K562 (cell line): Measurements from ENCODE around the gene MSTN. TPM values are rescaled to one million over a fixed set of nuclear protein-coding genes. Genes with fewer than 3 reads are reported as not detected.

ENCODE experiments used
- ATAC-seq: fragments of 200-7000 bp; cut with Tn5 transposase; 3 replicates; pipeline ENCODE4 v1.9.1; 2020; ENCODE audit warnings: moderate library complexity
- BruUV-seq: library from RNA; stranded (reverse); fragments of 400-500 nt; replicated peaks from 2 replicates; lab custom pipeline; 2021; lab: Mats Ljungman, UMichigan
- CTCF ChIA-PET: fragments of 300-600 bp; formaldehyde crosslinking; extraction: SDS; loops from one replicate; lab custom pipeline; 2021; ENCODE audit warnings: low intra/inter-chr PET ratio; lab: Yijun Ruan, JAX
- POLR2A ChIA-PET: fragments of 300-600, 350-650 bp; sonication (Branson Sonifier 250); formaldehyde crosslinking; extraction: SDS; loops from one replicate; lab custom pipeline; 2021; ENCODE audit warnings: antibody characterized with exemption, inconsistent platforms; lab: Yijun Ruan, JAX
- DNase-seq, 4 experiments: peaks; one replicate each; pipeline versions ENCODE4 v3.0.0 to v3.0.0-alpha.2; 2011 to 2018; ENCODE audit warnings: low spot score in 3 of 4, mixed read lengths in 3 of 4; ENCODE audit errors: extremely low read depth in 1 of 4
- FAIRE-seq: peaks from 2 replicates; lab custom pipeline; 2011; peaks lifted over from hg19 to GRCh38; lab: Jason Lieb, UNC
- H2AFZ ChIP-seq: 2 replicates; pipeline ENCODE4 v1.6.0; 2011; ENCODE audit warnings: low read depth, low read length, control low read depth, inconsistent platforms
- H3K27ac ChIP-seq: fragments of 200-600 bp; 3 replicates; pipeline ENCODE4 v1.8.0; 2011; ENCODE audit warnings: low read depth, mild to moderate bottlenecking, control low read depth, inconsistent platforms, low read length, moderate library complexity, mixed read lengths; ENCODE audit errors: extremely low read depth
- H3K27me3 ChIP-seq, 2 experiments: fragments of 300-600 bp in 1 of 2; 2 replicates in 1 of 2; 3 replicates in 1 of 2; pipeline versions ENCODE4 v1.6.0 to v1.8.0; 2011; ENCODE audit warnings: inconsistent platforms in 2 of 2, low read length in 2 of 2, mild to moderate bottlenecking in 1 of 2, mixed read lengths in 1 of 2, moderate library complexity in 1 of 2; ENCODE audit not compliant: control insufficient read depth in 2 of 2, insufficient read depth in 2 of 2
- H3K36me3 ChIP-seq: fragments of 300-600 bp; 3 replicates; pipeline ENCODE4 v1.8.0; 2011; ENCODE audit warnings: mild to moderate bottlenecking, low read length, inconsistent platforms; ENCODE audit not compliant: control insufficient read depth, insufficient read depth
- H3K4me1 ChIP-seq, 2 experiments: fragments of 200-600 bp in 1 of 2; replicated peaks in 1 of 2; 2 replicates in 1 of 2; 3 replicates in 1 of 2; pipeline versions ENCODE4 v1.5.1 to v1.8.0; 2011; ENCODE audit warnings: inconsistent platforms in 2 of 2, low read length in 2 of 2, mild to moderate bottlenecking in 1 of 2, mixed read lengths in 1 of 2, moderate library complexity in 1 of 2; ENCODE audit not compliant: control insufficient read depth in 2 of 2, insufficient read depth in 2 of 2
- H3K4me2 ChIP-seq: 2 replicates; pipeline ENCODE4 v1.6.1; 2011; ENCODE audit warnings: low read length, control low read depth, inconsistent platforms, mixed read lengths; ENCODE audit not compliant: insufficient read depth
- H3K4me3 ChIP-seq: fragments of 200-600 bp; sonication (generic), shearing (Covaris generic); 2 replicates; pipeline ENCODE4 v1.5.1; 2016; ENCODE audit warnings: control low read depth, inconsistent platforms
- H3K79me2 ChIP-seq: fragments of 200-600 bp; 3 replicates; pipeline ENCODE4 v1.8.0; 2011; ENCODE audit warnings: low read length, inconsistent platforms; ENCODE audit not compliant: control insufficient read depth, insufficient read depth
- H3K9ac ChIP-seq, 2 experiments: 2 replicates each; pipeline versions ENCODE4 v1.6.0 to v1.6.1; 2011; ENCODE audit warnings: low read depth in 2 of 2, low read length in 2 of 2, control low read depth in 1 of 2, inconsistent platforms in 1 of 2, mild to moderate bottlenecking in 1 of 2, mixed read lengths in 1 of 2; ENCODE audit not compliant: insufficient read depth in 1 of 2
- H3K9me1 ChIP-seq: one replicate; pipeline ENCODE4 v1.6.0; 2011; ENCODE audit warnings: inconsistent platforms, mild to moderate bottlenecking, low read length, moderate library complexity; ENCODE audit not compliant: control insufficient read depth, insufficient read depth
- H3K9me3 ChIP-seq: replicated peaks from 2 replicates; pipeline ENCODE4 v1.5.1; 2011; ENCODE audit warnings: low read depth, low read length, inconsistent platforms; ENCODE audit not compliant: control insufficient read depth, insufficient read depth
- H4K20me1 ChIP-seq: replicated peaks from 2 replicates; pipeline ENCODE4 v1.6.1; 2011; ENCODE audit warnings: low read length, inconsistent platforms, mixed read lengths; ENCODE audit not compliant: control insufficient read depth, insufficient read depth
- CBX2 ChIP-seq: fragments of 200-600 bp; sonication (generic); IDR thresholded peaks from one replicate; pipeline ENCODE4 v1.6.1; 2012; ENCODE audit warnings: mild to moderate bottlenecking, low read length, inconsistent platforms; ENCODE audit not compliant: insufficient read depth, poor library complexity, severe bottlenecking
- ETS2 ChIP-seq: IDR thresholded peaks from 2 replicates; pipeline ENCODE4 v1.6.1; 2016; ENCODE audit warnings: borderline replicate concordance, missing genetic modification characterization, mild to moderate bottlenecking, moderate library complexity, missing compliant biosample characterization; ENCODE audit not compliant: poor library complexity, severe bottlenecking
- HMBOX1 ChIP-seq: sonication (generic); IDR thresholded peaks from 2 replicates; pipeline ENCODE4 v1.6.1; 2016
- ILK ChIP-seq: fragments of 450-650 bp; IDR thresholded peaks from 2 replicates; pipeline ENCODE4 v1.6.1; 2016; ENCODE audit warnings: missing genetic modification characterization, low read depth, mild to moderate bottlenecking, missing compliant biosample characterization, moderate library complexity, borderline replicate concordance
- KLF6 ChIP-seq: fragments of 250-450 bp; sonication (Bioruptor Pico); IDR thresholded peaks from 2 replicates; pipeline ENCODE4 v1.4.0; 2020; ENCODE audit warnings: mild to moderate bottlenecking, moderate library complexity, borderline replicate concordance
- MYNN ChIP-seq, 2 experiments: sonication (generic); formaldehyde crosslinking in 1 of 2; IDR thresholded peaks; 2 replicates each; pipeline versions ENCODE4 v1.5.0 to v1.6.1; 2016 to 2020; ENCODE audit warnings: antibody characterized with exemption in 1 of 2, missing genetic modification reagents in 1 of 2
- RAD21 ChIP-seq, 2 experiments: fragments of 250-450 bp in 1 of 2; fragments of 450-650 bp in 1 of 2; sonication (Bioruptor Pico) in 1 of 2; formaldehyde crosslinking in 1 of 2; IDR thresholded peaks in 1 of 2; conservative IDR thresholded peaks in 1 of 2; 2 replicates each; pipeline versions ENCODE4 v1.4.0 to v1.8.0; 2020 to 2022; ENCODE audit warnings: mild to moderate bottlenecking in 2 of 2, moderate library complexity in 1 of 2
- RFX1 ChIP-seq: fragments of 450-650 bp; IDR thresholded peaks from 2 replicates; pipeline ENCODE4 v1.6.1; 2016; ENCODE audit warnings: mild to moderate bottlenecking, moderate library complexity
- TAF1 ChIP-seq: IDR thresholded peaks from 2 replicates; pipeline ENCODE4 v1.6.1; 2011; ENCODE audit warnings: mild to moderate bottlenecking, low read length, moderate library complexity; ENCODE audit not compliant: insufficient read depth, control insufficient read depth, severe bottlenecking; ENCODE audit errors: extremely low read depth
- TCFL5 ChIP-seq: fragments of 250-450 bp; sonication (Bioruptor Pico); conservative IDR thresholded peaks from 2 replicates; pipeline ENCODE4 v1.6.1; 2021; ENCODE audit warnings: mild to moderate bottlenecking, moderate library complexity, matching md5 sums
- TEAD2 ChIP-seq: fragments of 450-650 bp; IDR thresholded peaks from 2 replicates; pipeline ENCODE4 v1.6.1; 2016; ENCODE audit warnings: missing genetic modification characterization, control low read depth, missing compliant biosample characterization
- WGBS: fragments of 100-300 bp; shearing (Covaris generic); methylation state at CpG from one replicate; pipeline ENCODE4 v1.1.6; 2016; ENCODE audit warnings: low coverage, mixed read lengths; ENCODE audit not compliant: insufficient coverage; ENCODE audit errors: missing lambda C conversion rate; 5-methylcytosine and 5-hydroxymethylcytosine counted together
- in situ Hi-C: fragments of 300-500 bp; cut with MboI; formaldehyde crosslinking; loops from 4 replicates; pipeline ENCODE4 v1.15.0; 2018; ENCODE audit warnings: inconsistent platforms, mixed read lengths
- intact Hi-C: fragments of 100-400 bp; cut with micrococcal nuclease; formaldehyde crosslinking; loops from 2 replicates; pipeline ENCODE4 v1.14.2; 2022
- polyA plus RNA-seq, 8 experiments: library from polyadenylated mRNA; depleted of rRNA in 4 of 8; stranded (reverse) in 5 of 8; unstranded in 3 of 8; fragments of >200 nt; fragmentation: Nextera tagmentation in 2 of 8; fragmentation: Illumina TruSeq in 1 of 8; extraction: Ambion mirVana in 2 of 8; extraction: Trizol in 1 of 8; gene quantifications; 2 replicates each; pipeline versions ENCODE4 v1.2.1 to v1.2.3, GENCODE V29; 2011 to 2014; ENCODE audit warnings: inconsistent platforms in 1 of 8, missing spikeins in 1 of 8
- total RNA-seq, 7 experiments: library from RNA; depleted of rRNA in 6 of 7; stranded (reverse); fragments of >200 nt in 6 of 7; fragmentation: Illumina TruSeq in 2 of 7; extraction: Trizol in 2 of 7; gene quantifications; 2 replicates each; pipeline versions ENCODE4 v1.2.1 to v1.2.3, GENCODE V29; 2011 to 2021; ENCODE audit warnings: low replicate concordance in 1 of 7

The MSTN gene
- total and polyA plus RNA-seq, 9 of the 15 experiments (the other 6 are each of a cell fraction or from before 2014, with no cell fraction given), result not detected

- H3K4me1 ChIP-seq, result no peaks in the 10 kb centered on the region
- TF ChIP-seq HMBOX1 (peak; percentile 56; the same call in 1 of the 2 replicates), RFX1 (peak; percentile 16; the same call in 1 of the 2 replicates), KLF6 (CRISPR knock-in tag) (no peak)
- TF ChIP-seq, all 486 proteins: peak for 2
- ChIA-PET POLR2A (no interaction called here), CTCF (no interaction called here)
- ATAC-seq (peak; percentile 44; the same call in 1 of the 3 replicates), FAIRE-seq (no peak), DNase-seq (no peak)
- Histone ChIP-seq H3K79me2 (no peaks in the 10 kb centered on the region), H2AFZ (0 out of 2 replicates have a peak overlapping the region, but pooled peaks have one; percentile 40), H4K20me1 (no peaks in the 10 kb centered on the region), H3K9ac (no peak overlapping the region), H3K4me2 (no peak overlapping the region), H3K9me3 (no peaks in the 10 kb centered on the region), H3K4me3 (no peak overlapping the region), H3K27ac (no peak overlapping the region), H3K27me3 (no peaks in the 10 kb centered on the region), H3K36me3 (no peaks in the 10 kb centered on the region), H3K9me1 (no peaks in the 10 kb centered on the region)
- 27% methylated on average over 3 of the region's 4 CpGs for WGBS
- no TSS peak for BruUV-seq
- intact Hi-C loops, result loop anchor here (5.0 kb wide), 1 partner anchor 269 kb away; no protein-coding TSS in a partner anchor
- in situ Hi-C loops, result loop anchor here (25.0 kb wide), 1 partner anchor 579 kb away; no protein-coding TSS in a partner anchor
Observed at GRCh38 chr2:190065839-190066238, 3.3 kb upstream of the MSTN start.

GRCh38 chr2:190063624-190064023 is 1.1 kb upstream of the MSTN start:
- FAIRE-seq (no peak), ATAC-seq (no peak), DNase-seq (no peak)
- Histone ChIP-seq H3K9me3 (no peaks in the 10 kb centered on the region), H3K79me2 (no peaks in the 10 kb centered on the region), H3K4me2 (no peak overlapping the region), H3K4me3 (no peak overlapping the region), H3K4me1 (no peaks in the 10 kb centered on the region), H3K9me1 (no peaks in the 10 kb centered on the region), H2AFZ (no peak overlapping the region), H3K27ac (no peak overlapping the region), H3K27me3 (no peaks in the 10 kb centered on the region), H4K20me1 (no peaks in the 10 kb centered on the region), H3K36me3 (no peaks in the 10 kb centered on the region), H3K9ac (no peak overlapping the region)
- WGBS, result 24% methylated on average over 2 of the region's 2 CpGs
- BruUV-seq, result no TSS peak
- ChIA-PET POLR2A (no interaction called here), CTCF (no interaction called here)
- in situ Hi-C loops (loop anchor here (25.0 kb wide), 1 partner anchor 576 kb away; no protein-coding TSS in a partner anchor), intact Hi-C loops (no loop called here)
- TF ChIP-seq RAD21 (CRISPR knock-in tag; conservative IDR thresholded peaks at IDR 0.05 in 1 of 2, IDR thresholded peaks at IDR 0.05 in 1 of 2) (no peak), TCFL5 (no peak), TAF1 (no peak), ILK (no peak), CBX2 (no peak), MYNN (IDR thresholded peaks at IDR 0.05) (no peak), MYNN (CRISPR knock-in tag; IDR thresholded peaks at IDR 0.05) (no peak), ETS2 (tag) (no peak), TEAD2 (tag) (no peak)
